PC-9 (cell line): Measurements from ENCODE around the gene MTG2. TPM values are rescaled to one million over a fixed set of nuclear protein-coding genes. Genes with fewer than 3 reads are reported as not detected.

Source experiments
- BruUV-seq: library from RNA; stranded (reverse); fragments of 400-500 nt; replicated peaks from 2 replicates; lab custom pipeline; 2021; lab: Mats Ljungman, UMichigan
- CTCF ChIA-PET: fragments of 300-600 bp; sonication (Branson Sonifier 250); formaldehyde crosslinking; loops from one replicate; lab custom pipeline; 2022; ENCODE audit warnings: antibody characterized with exemption; lab: Charles Lee
- POLR2A ChIA-PET: fragments of 300-600 bp; sonication (Branson Sonifier 250); formaldehyde crosslinking; loops from one replicate; lab custom pipeline; 2022; ENCODE audit warnings: antibody characterized with exemption; ENCODE audit not compliant: unreplicated experiment; lab: Charles Lee
- DNase-seq, 2 experiments: peaks; one replicate each; pipeline versions ENCODE4 v3.0.0 to v3.0.0-alpha.2; 2015 to 2022; ENCODE audit warnings: mixed read lengths in 1 of 2
- H2AFZ ChIP-seq: fragments of 200-600 bp; sonication (generic); 2 replicates; pipeline ENCODE4 v1.8.1; 2017; ENCODE audit warnings: antibody characterized with exemption
- H3F3A ChIP-seq: fragments of 200-600 bp; sonication (generic); 2 replicates; pipeline ENCODE4 v1.8.1; 2017; ENCODE audit warnings: antibody characterized with exemption, mild to moderate bottlenecking, low read depth; ENCODE audit not compliant: insufficient read depth
- H3K27ac ChIP-seq: fragments of 200-600 bp; sonication (generic); 2 replicates; pipeline ENCODE4 v1.6.1; 2016; ENCODE audit warnings: mixed run types
- H3K27me3 ChIP-seq: fragments of 200-600 bp; sonication (generic); 2 replicates; pipeline ENCODE4 v1.6.1; 2016; ENCODE audit warnings: low read depth, mixed run types; ENCODE audit not compliant: insufficient read depth
- H3K36me3 ChIP-seq: fragments of 200-600 bp; sonication (generic); 2 replicates; pipeline ENCODE4 v1.6.1; 2016; ENCODE audit warnings: low read depth, mixed run types
- H3K4me1 ChIP-seq: fragments of 200-600 bp; sonication (generic); replicated peaks from 2 replicates; pipeline ENCODE4 v1.6.1; 2016; ENCODE audit warnings: mixed run types; ENCODE audit not compliant: insufficient read depth
- H3K4me2 ChIP-seq: fragments of 200-600 bp; sonication (generic); 2 replicates; pipeline ENCODE4 v1.6.1; 2017; ENCODE audit warnings: mixed run types
- H3K4me3 ChIP-seq: fragments of 200-600 bp; sonication (generic); 2 replicates; pipeline ENCODE4 v1.6.1; 2016; ENCODE audit warnings: mixed run types
- H3K79me2 ChIP-seq: fragments of 200-600 bp; sonication (generic); 2 replicates; pipeline ENCODE4 v1.6.1; 2017; ENCODE audit warnings: low read depth, mixed run types
- H3K9me2 ChIP-seq: fragments of 200-600 bp; sonication (generic); 2 replicates; pipeline ENCODE4 v1.8.1; 2017; ENCODE audit warnings: mild to moderate bottlenecking; ENCODE audit not compliant: insufficient read depth
- H3K9me3 ChIP-seq: fragments of 200-600 bp; sonication (generic); 2 replicates; pipeline ENCODE4 v1.8.1; 2016; ENCODE audit warnings: low read depth; ENCODE audit not compliant: insufficient read depth
- H4K20me1 ChIP-seq: fragments of 200-600 bp; sonication (generic); 2 replicates; pipeline ENCODE4 v1.8.1; 2017; ENCODE audit not compliant: insufficient read depth
- EZH2 ChIP-seq: fragments of 200-600 bp; sonication (generic); IDR thresholded peaks from 2 replicates; pipeline ENCODE4 v1.8.0; 2017; ENCODE audit warnings: antibody characterized with exemption, low read depth
- intact Hi-C: fragments of 100-400 bp; cut with micrococcal nuclease; formaldehyde crosslinking; loops from one replicate; pipeline ENCODE4 v1.10.0; 2022; ENCODE audit not compliant: unreplicated experiment
- total RNA-seq: library from RNA; stranded (reverse); gene quantifications from 2 replicates; pipeline ENCODE4 v1.2.3, GENCODE V29; 2021
- TF ChIP-seq, protein P1 (sequence below): fragments of 200-600 bp; sonication (generic); conservative IDR thresholded peaks from 2 replicates; pipeline ENCODE4 v1.6.1; 2017; ENCODE audit warnings: mixed run types, antibody characterized with exemption, mild to moderate bottlenecking, moderate library complexity

Gene MTG2
- total RNA-seq, 1 experiment from 2014 or later, result 58.1 TPM

DNA sequence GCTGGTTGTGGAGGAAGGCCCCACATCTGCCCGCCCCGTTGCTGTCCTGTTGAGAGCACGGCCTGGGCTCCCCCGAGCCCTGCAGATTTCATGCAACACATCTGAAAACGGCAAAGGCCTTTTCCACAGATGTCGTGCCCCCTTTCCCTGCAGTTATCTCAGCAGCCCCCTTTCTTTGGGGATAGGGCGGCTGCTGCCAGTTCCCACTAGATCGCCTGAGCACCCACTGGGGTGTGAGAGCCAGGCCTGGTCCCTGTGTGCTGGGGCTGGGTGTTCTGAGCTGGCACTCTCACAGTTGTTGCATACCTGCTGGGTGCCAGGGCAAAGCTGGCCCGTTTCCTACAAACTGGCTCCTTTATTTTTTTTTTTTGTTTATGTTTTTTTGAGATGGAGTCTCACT is 12.3 kb upstream of the MTG2 start:
- ChIA-PET POLR2A (no interaction called here), CTCF (no interaction called here)
- TF ChIP-seq EZH2, result no peak
- TF ChIP-seq, protein P1, sequence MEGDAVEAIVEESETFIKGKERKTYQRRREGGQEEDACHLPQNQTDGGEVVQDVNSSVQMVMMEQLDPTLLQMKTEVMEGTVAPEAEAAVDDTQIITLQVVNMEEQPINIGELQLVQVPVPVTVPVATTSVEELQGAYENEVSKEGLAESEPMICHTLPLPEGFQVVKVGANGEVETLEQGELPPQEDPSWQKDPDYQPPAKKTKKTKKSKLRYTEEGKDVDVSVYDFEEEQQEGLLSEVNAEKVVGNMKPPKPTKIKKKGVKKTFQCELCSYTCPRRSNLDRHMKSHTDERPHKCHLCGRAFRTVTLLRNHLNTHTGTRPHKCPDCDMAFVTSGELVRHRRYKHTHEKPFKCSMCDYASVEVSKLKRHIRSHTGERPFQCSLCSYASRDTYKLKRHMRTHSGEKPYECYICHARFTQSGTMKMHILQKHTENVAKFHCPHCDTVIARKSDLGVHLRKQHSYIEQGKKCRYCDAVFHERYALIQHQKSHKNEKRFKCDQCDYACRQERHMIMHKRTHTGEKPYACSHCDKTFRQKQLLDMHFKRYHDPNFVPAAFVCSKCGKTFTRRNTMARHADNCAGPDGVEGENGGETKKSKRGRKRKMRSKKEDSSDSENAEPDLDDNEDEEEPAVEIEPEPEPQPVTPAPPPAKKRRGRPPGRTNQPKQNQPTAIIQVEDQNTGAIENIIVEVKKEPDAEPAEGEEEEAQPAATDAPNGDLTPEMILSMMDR, result no peak
- no peak overlapping the region for H3K4me2 ChIP-seq
- no peaks in the 10 kb centered on the region for H3K36me3 ChIP-seq
- H3K27me3 ChIP-seq, result no peaks in the 10 kb centered on the region
- H3K4me3 ChIP-seq, result no peak overlapping the region
- no peaks in the 10 kb centered on the region for H3K9me2 ChIP-seq
- no peaks in the 10 kb centered on the region; the same call in 1 of the 2 replicates for H4K20me1 ChIP-seq
- H3K9me3 ChIP-seq, result no peaks in the 10 kb centered on the region
- H2AFZ ChIP-seq, result no peak overlapping the region
- H3K79me2 ChIP-seq, result no peaks in the 10 kb centered on the region
- BruUV-seq, result no TSS peak
- H3K4me1 ChIP-seq, result no peaks in the 10 kb centered on the region
- intact Hi-C loops, result no loop called here
- DNase-seq, result no peak
- peaks cover 4% of the 10 kb centered on the region for H3F3A ChIP-seq
- H3K27ac ChIP-seq, result no peak overlapping the region

DNA sequence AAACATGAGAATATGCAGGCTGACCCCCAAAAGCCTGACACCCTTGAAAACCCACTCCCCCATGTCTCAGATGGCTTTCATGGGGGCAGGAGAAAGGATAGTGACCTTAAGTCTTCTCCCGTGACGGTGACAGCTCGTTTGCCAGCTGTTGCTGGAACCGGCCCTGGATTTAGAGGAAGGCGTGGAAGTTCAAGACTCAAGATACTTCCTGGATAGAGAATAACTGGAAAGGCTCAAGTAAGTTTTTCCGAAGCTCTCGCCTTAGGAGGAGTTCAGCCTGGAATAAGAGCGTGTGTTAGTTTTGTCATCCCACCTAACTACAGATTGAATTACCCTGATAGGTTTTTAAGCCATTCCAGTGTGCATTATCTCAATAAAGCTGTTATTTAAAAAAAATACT is 11.6 kb upstream of the MTG2 start:
- no peaks in the 10 kb centered on the region for H3K79me2 ChIP-seq
- no peak overlapping the region for H2AFZ ChIP-seq
- no peak overlapping the region for H3K4me2 ChIP-seq
- TF ChIP-seq, protein P1, result no peak
- no peak for TF ChIP-seq EZH2
- no peaks in the 10 kb centered on the region for H3K9me3 ChIP-seq
- ChIA-PET CTCF (no interaction called here), POLR2A (no interaction called here)
- no peak for DNase-seq
- H3K9me2 ChIP-seq, result no peaks in the 10 kb centered on the region
- H4K20me1 ChIP-seq, result no peaks in the 10 kb centered on the region
- no peak overlapping the region for H3K27ac ChIP-seq
- H3K4me3 ChIP-seq, result no peak overlapping the region
- H3F3A ChIP-seq, result peaks cover 4% of the 10 kb centered on the region
- BruUV-seq, result no TSS peak
- no peaks in the 10 kb centered on the region for H3K36me3 ChIP-seq
- H3K4me1 ChIP-seq, result no peaks in the 10 kb centered on the region
- no peaks in the 10 kb centered on the region for H3K27me3 ChIP-seq
- intact Hi-C loops, result no loop called here

DNA sequence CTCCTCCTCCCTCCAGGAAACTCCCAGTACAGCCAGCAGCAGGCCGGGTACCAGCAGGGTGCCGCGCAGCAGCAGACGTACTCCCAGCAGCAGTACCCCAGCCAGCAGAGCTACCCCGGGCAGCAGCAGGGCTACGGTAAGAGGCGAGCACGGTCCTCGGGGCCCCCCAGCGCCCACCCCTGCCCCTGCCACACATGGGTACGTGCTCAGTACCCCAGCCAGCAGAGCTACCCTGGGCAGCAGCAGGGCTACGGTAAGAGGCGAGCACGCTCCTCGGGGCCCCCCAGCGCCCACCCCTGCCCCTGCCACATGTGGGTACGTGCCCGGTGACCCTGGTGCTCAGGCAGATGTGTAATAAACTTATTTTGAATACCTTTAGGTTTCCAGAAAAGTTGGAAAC is 10.2 kb upstream of the MTG2 start:
- ChIA-PET CTCF (no interaction called here), POLR2A (no interaction called here)
- intact Hi-C loops, result no loop called here
- Histone ChIP-seq H3K4me2 (no peak overlapping the region), H3K9me2 (no peaks in the 10 kb centered on the region), H3K36me3 (no peaks in the 10 kb centered on the region), H2AFZ (no peak overlapping the region), H3K79me2 (no peaks in the 10 kb centered on the region), H3F3A (no peaks in the 10 kb centered on the region), H3K4me1 (no peaks in the 10 kb centered on the region), H3K4me3 (no peak overlapping the region), H4K20me1 (no peaks in the 10 kb centered on the region), H3K27me3 (no peaks in the 10 kb centered on the region), H3K27ac (no peak overlapping the region), H3K9me3 (no peaks in the 10 kb centered on the region)
- no TSS peak for BruUV-seq
- TF ChIP-seq, protein P1, result no peak
- no peak for TF ChIP-seq EZH2
- DNase-seq, result no peak
